Measurements from ENCODE around the gene ADPRH.
A peak's percentile ranks its signal among the peaks of the same experiment; 100 is the strongest.

ADPRH gene

DNA sequence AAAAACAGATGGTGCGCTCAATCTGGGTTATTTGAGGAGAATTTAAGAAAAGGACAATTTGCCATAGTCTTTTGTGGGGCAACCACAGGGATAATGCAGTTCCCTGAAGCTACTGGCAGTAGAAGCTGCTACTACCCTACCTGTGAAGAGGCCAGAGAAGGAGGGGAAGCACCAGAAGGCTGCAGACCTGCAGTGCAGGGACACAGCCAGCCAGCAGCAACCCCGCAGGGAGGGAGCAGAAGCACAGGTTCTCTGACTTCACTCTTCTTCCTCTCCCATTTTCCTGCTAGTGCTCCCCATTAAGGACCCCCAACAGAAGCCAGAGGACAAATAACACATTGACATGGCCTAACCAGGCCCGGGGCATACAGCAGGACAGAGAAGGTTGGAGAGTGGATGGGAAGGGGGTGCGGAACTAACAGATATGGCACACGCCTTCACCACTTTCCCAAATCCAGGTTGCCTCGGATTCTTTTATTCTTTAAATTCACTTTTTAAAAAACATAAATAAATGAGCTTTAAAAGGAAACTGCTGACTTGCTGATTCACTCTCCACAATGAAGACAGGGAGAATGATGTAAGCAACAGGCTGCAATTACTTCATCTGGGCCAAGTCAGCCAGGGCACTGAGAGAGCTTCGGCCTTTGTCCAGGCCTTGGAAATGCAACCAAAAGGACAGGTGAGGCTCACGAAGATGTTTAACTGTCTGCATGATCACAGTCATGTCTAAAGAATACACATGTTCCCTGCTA is 51.0 kb downstream of the ADPRH start:
- DNase-seq: peak; percentile 73 to 82

- no peak for DNase-seq
These were observed 51.6 kb downstream of the ADPRH start for GRCh38 chr3:119630880-119631329.

DNA sequence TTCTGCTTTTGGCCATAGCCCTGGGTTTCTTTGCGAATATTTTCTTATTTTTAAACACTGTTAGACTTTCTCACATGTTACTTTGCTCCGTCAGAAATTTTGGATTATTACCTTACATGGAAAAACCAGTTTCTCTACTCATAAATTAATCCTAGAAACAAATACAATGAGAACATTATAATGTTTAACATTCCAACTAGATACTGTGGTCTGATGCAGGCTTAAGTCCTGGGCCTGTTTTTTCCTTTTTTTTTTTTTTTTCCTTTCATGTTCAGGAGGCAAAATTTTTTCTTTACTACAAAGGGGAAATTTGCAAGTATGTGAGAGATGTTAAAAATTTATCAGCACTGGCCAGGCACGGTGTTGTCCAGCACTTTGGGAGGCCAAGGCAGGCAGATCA is 52.2 kb downstream of the ADPRH start:
- no peak for DNase-seq

- DNase-seq: peak; percentile 40 to 51
These were observed 52.9 kb downstream of the ADPRH start for GRCh38 chr3:119632216-119632615.

DNA sequence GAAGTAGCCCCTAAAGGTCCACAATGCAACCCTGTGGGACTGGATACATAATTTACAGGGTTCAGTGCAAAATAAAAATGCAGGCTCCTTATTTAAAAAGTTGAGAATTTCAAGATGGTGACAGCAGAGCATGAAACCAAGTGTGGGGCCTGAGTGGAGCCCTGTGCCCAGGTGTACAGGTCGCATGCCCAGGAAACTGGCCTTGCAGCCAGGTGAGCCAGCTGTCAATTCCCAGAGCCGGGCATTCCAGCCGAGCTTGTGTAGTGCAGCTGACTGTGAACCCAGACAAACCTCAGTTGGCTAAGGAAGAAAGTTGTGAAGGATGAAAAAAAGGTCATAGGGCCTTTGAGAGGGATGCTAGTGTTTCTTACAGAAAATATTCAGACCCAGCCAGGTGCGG is 53.5 kb downstream of the ADPRH start:
- DNase-seq: no peak

DNA sequence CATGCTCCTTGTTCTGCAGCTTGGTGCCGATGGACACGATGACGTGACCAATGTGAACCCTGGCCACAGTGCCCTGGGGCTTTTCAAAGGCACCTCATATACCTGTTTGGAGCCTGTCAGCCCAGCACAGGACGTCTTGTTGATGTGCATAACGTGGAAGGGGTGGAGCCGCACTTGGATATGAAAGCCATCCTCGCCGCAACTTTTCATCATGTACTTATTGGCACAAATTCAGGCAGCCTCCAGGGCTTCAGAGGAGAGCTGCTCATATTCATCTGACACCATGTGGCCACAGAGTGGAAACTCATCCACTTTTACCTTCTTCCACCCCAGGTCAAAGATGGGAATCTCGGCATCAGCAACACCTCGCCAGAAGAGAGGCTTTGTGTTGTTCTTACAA is 56.4 kb downstream of the ADPRH start:
- no peak for DNase-seq

DNA sequence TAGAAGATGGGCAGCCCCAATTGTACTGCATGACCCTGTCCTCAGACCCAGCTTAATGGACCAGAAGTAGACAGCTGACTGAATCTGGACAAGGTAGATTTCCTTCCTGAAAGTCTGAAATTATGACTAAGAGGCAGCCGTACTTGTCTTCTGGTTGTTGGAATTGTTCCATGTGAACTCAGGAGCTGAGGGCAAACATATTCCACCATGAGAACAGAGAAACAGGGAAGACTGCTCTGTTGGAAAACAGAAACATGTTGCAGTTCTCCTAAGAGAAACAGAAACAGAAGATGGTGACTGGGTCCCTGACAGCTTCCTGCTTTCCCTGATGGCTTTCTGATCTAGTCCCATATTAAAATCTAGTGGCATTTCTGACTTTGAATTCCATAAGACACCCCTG is 57.0 kb downstream of the ADPRH start:
- no peak for DNase-seq

DNA sequence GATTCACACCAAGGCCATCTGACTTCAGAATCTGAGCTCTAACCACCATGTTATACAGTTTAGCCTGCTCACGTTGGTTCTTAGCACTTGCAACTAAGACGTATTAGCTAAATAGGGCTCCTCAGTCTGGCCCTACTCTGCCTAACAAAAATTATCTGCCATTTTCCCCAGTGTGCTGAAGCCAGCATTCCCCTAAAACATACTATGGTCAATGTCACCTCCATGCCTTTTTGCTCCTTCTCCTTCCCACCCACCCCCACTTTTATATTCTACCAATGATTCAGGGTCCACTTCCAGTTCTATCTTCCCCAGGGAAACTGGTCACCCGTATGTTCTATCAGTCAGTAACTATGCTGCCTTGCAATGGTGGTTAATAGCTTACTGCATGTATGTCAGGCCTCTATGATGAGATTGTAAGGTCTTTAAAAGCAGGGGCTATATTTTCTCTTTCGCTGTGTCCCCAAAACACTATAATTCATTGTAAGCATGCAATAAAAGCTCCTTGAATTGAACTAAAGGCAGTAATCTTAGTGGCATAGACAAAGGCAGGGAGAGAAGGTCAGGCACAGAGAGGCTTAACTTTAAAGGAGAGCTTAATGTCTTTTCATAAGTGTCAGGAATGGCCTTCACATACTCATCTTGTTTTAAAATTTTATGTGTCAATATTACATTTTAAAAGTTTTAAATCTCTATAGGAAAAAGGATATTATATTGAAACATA is 57.8 kb downstream of the ADPRH start:
- no peak for DNase-seq

DNA sequence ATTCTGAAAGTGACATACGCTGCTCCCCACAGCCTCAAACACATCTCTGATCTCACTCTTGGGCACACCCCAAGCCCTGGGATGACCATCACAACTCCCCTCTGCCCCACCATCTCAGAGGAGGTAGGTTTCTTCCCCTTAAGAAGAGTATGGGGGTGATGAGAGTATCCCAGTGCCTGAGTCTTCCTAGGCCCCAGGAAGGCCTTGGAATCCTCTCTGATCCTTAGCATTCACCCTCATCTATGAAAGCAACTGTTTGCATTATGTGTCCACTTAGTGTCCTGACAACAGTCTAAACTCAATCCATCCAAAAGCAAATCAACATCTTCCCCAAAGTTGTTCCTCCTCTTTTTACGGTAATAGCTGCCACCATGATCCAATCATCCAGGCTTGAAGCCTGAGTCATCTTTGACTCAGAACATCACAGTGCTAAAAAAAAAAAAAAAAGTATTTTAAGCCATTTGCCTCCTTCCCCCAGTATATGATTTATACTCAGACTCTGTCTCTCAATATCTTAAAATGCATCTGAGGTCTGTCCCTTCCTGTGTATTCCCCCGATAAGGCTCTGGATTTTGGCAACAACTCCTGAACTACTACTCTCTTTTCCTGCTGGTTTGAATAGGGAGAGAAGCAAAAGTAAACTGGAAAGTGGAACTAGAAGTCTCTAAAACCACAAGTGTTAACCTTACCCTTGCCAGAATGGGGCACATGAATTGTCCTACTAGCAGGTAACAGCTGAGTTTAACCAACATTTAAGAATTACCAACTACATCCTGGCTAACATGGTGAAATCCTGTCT is 58.6 kb downstream of the ADPRH start:
- DNase-seq: peak; percentile 84 to 87

Measured in inflammatory macrophage (primary cell).